Brain pericyte (primary cell): Measurements from ENCODE around the gene PRMT7.

ENCODE experiments used
- DNase-seq: peaks from one replicate; pipeline ENCODE4 v3.0.0-alpha.2; 2012; ENCODE audit warnings: low read depth, low spot score

Gene PRMT7

GRCh38 chr16:68362947-68363657 is 52.3 kb downstream of the PRMT7 start:
- DNase-seq: no peak

GRCh38 chr16:68363658-68364521 is 53.1 kb downstream of the PRMT7 start:
- no peak for DNase-seq

- DNase-seq: no peak
Observed at GRCh38 chr16:68364561-68364998, 53.8 kb downstream of the PRMT7 start.

- DNase-seq: no peak
Observed at GRCh38 chr16:68365167-68365817, 54.5 kb downstream of the PRMT7 start.

- DNase-seq: no peak
Observed at GRCh38 chr16:68366062-68366461, 55.2 kb downstream of the PRMT7 start.

- DNase-seq: no peak
Observed at GRCh38 chr16:68367030-68367429, 56.2 kb downstream of the PRMT7 start.

GRCh38 chr16:68367440-68367839 is 56.6 kb downstream of the PRMT7 start:
- DNase-seq: no peak

- DNase-seq: no peak
Observed at GRCh38 chr16:68367891-68368290, 57.1 kb downstream of the PRMT7 start.

- DNase-seq: no peak
Observed at GRCh38 chr16:68368301-68368888, 57.6 kb downstream of the PRMT7 start.

- DNase-seq: no peak
Observed at GRCh38 chr16:68369168-68369567, 58.3 kb downstream of the PRMT7 start.

GRCh38 chr16:68369697-68370580 is 59.1 kb downstream of the PRMT7 start:
- DNase-seq: no peak

- DNase-seq: no peak
Observed at GRCh38 chr16:68370581-68371275, 59.9 kb downstream of the PRMT7 start.

GRCh38 chr16:68371276-68371651 is 60.4 kb downstream of the PRMT7 start:
- DNase-seq: no peak

GRCh38 chr16:68371706-68372380 is 61.0 kb downstream of the PRMT7 start:
- no peak for DNase-seq

GRCh38 chr16:68372381-68372720 is 61.5 kb downstream of the PRMT7 start:
- no peak for DNase-seq

- DNase-seq: no peak
Observed at GRCh38 chr16:68372806-68373205, 62.0 kb downstream of the PRMT7 start.

- DNase-seq: no peak
Observed at GRCh38 chr16:68373528-68374245, 62.9 kb downstream of the PRMT7 start.

GRCh38 chr16:68374246-68374805 is 63.5 kb downstream of the PRMT7 start:
- no peak for DNase-seq
